ENCODE results near the gene MARVELD2. TPM values are rescaled to one million over a fixed set of nuclear protein-coding genes. Genes with fewer than 3 reads are reported as not detected.

MARVELD2 gene
- total and polyA plus RNA-seq, 2 of the 13 experiments (the other 11 are each of a cell fraction or from before 2014, with no cell fraction given): 11.1 to 15.4 TPM

- TF ChIP-seq E2F2 (CRISPR knock-in tag; IDR thresholded peaks at IDR 0.05; ENCODE audit: borderline replicate concordance): no peak
- no peak for TF ChIP-seq MAFK (conservative IDR thresholded peaks at IDR 0.05 in 1 of 2, IDR thresholded peaks at IDR 0.05 in 1 of 2; ENCODE audit: low read length in 2 of 2)
- TF ChIP-seq PAXIP1 (CRISPR knock-in tag; conservative IDR thresholded peaks at IDR 0.05): 0 out of 2 replicates have a peak, but pooled peaks have one; percentile 6
- peak; percentile 66 for TF ChIP-seq ZEB1 (IDR thresholded peaks at IDR 0.05; ENCODE audit: insufficient replicate concordance, low read depth)
- no peak for TF ChIP-seq ZNF296 (CRISPR knock-in tag; conservative IDR thresholded peaks at IDR 0.05)
- no peak for TF ChIP-seq ETS1 (CRISPR knock-in tag; IDR thresholded peaks at IDR 0.05)
- TF ChIP-seq CHCHD3 (CRISPR knock-in tag; IDR thresholded peaks at IDR 0.05): no peak
- TF ChIP-seq ZNF281 (CRISPR knock-in tag; IDR thresholded peaks at IDR 0.05; ENCODE audit: borderline replicate concordance): no peak
- no peak for TF ChIP-seq HHEX (CRISPR knock-in tag; IDR thresholded peaks at IDR 0.05)
- no peak for TF ChIP-seq ZNF331 (CRISPR knock-in tag; IDR thresholded peaks at IDR 0.05)
- no peak for TF ChIP-seq ELF4 (CRISPR knock-in tag; IDR thresholded peaks at IDR 0.05; ENCODE audit: borderline replicate concordance)
- TF ChIP-seq RBM39 (IDR thresholded peaks at IDR 0.05; ENCODE audit: low read depth, low read length, poor library complexity, severe bottlenecking): no peak
- no peak for TF ChIP-seq ATAD3A (CRISPR knock-in tag; IDR thresholded peaks at IDR 0.05)
- TF ChIP-seq FOXM1 (CRISPR knock-in tag; IDR thresholded peaks at IDR 0.05): no peak
- TF ChIP-seq FLYWCH1 (CRISPR knock-in tag; IDR thresholded peaks at IDR 0.05): no peak
- TF ChIP-seq ZFP36L1 (CRISPR knock-in tag; IDR thresholded peaks at IDR 0.05): no peak
- no peak for TF ChIP-seq ZNF773 (CRISPR knock-in tag; IDR thresholded peaks at IDR 0.05; ENCODE audit: borderline replicate concordance)
- no peak for TF ChIP-seq RXRA (CRISPR knock-in tag; IDR thresholded peaks at IDR 0.05)
- no peak for TF ChIP-seq HNRNPUL1 (IDR thresholded peaks at IDR 0.05; ENCODE audit: low read depth, low read length)
- TF ChIP-seq PRMT3 (CRISPR knock-in tag; IDR thresholded peaks at IDR 0.05; ENCODE audit: borderline replicate concordance, low read depth): no peak
- no peak for TF ChIP-seq SETDB1 (CRISPR knock-in tag; IDR thresholded peaks at IDR 0.05; ENCODE audit: borderline replicate concordance)
Observed at GRCh38 chr5:69492923-69493395, 78.0 kb downstream of the MARVELD2 start (continued).

Measured in HepG2 (cell line).